HG03575 (cell line): ENCODE results near the gene WSB1.
"Not testable (repeated sequence)": the region's sequence is repeated elsewhere in the genome, so short reads cannot be mapped to it uniquely, and the experiment has no call there.

Experiments used
- ATAC-seq: cut with Tn5 transposase; IDR thresholded peaks from one replicate; pipeline ENCODE4 v1.9.1; 2021; ENCODE audit not compliant: unreplicated experiment, insufficient number of reproducible peaks, low FRiP score; ENCODE audit errors: extremely low read depth

The WSB1 gene

DNA sequence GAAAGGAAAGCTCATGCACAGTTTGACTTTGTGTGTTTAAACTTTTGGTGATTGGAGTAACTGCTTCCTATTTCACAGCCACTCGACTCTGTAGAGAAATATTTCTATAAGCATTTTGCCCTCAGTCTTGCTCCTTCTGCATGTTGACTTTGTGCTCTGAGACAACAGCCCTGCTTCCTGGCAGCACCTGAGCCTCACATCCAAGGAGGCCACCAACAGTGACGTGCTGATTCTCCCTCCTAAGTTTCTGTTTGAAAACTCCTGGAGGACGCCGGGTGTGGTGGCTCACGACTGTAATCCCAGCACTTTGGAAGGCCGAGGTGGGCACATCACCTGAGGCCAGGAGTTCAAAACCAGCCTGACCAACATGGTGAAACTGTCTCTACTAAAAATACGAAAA lies 23.9 kb upstream of the WSB1 start:
- no peak for ATAC-seq

- ATAC-seq = no peak
These were observed 17.2 kb upstream of the WSB1 start for GRCh38 chr17:27276653-27277156.

- not testable (repeated sequence) for ATAC-seq
These were observed 14.8 kb upstream of the WSB1 start for GRCh38 chr17:27279132-27279531.

DNA sequence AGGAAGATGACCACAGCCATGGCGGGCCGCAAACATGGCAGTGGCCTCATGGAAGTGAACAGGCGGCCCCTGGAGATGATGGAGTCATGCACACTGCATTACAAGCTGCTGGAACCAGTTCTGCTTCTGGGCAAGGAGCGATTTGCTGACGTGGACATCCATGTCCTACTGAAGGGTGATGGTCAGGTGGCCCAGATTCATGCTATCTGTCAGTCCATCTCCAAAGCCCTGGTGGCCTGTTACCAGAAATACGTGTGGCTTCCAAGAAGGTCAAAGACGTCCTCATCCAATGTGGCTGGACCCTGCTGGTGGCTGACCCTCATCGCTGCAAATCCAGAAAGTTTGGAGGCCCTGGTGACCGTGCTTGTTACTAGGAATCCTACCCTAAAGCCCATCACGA lies 13.4 kb upstream of the WSB1 start:
- ATAC-seq = no peak

GRCh38 chr17:27281438-27281837 lies 12.5 kb upstream of the WSB1 start:
- no peak for ATAC-seq

DNA sequence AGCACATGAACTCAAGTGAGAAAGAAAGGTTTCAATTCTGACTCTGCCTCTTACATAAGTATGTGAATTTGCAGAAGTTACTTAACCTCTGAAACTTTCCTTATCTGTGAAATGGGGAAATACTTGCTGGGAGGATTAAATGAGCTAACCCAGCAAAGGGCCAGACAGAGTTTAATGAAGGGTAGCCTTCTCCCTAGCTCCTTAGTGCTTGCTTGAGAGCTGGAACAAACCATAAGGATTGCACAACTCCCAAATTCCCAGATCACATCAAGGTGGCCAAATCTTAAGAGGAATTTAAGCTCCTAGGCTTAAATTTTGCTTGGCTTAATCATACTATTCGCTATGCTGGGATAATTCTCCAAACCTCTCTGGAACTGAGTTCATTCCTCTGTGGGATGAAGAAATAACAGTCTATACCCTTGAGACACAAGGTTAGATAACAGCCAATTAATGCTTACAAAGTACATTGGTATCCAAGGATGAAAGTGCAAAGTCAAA lies 11.8 kb upstream of the WSB1 start:
- no peak for ATAC-seq

GRCh38 chr17:27283060-27283459 lies 10.9 kb upstream of the WSB1 start:
- no peak for ATAC-seq

DNA sequence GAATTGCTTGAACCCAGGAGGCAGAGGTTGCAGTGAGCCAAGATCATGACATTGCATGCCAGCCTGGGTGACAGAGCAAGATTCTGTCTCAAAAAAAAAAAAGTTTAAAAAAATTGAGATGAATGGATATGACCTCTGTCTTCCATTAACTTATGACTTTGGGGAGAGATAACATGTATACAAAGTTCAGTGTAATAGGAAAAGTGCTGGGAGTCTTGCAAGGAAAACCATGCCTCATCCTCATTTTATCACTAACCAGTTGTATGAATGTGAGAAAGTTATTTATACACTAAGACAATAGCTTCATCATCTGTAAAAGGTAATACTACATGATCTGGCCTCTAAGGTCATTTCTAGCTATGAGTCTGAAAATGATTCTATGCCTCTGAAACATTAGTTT lies 10.2 kb upstream of the WSB1 start:
- ATAC-seq = no peak

DNA sequence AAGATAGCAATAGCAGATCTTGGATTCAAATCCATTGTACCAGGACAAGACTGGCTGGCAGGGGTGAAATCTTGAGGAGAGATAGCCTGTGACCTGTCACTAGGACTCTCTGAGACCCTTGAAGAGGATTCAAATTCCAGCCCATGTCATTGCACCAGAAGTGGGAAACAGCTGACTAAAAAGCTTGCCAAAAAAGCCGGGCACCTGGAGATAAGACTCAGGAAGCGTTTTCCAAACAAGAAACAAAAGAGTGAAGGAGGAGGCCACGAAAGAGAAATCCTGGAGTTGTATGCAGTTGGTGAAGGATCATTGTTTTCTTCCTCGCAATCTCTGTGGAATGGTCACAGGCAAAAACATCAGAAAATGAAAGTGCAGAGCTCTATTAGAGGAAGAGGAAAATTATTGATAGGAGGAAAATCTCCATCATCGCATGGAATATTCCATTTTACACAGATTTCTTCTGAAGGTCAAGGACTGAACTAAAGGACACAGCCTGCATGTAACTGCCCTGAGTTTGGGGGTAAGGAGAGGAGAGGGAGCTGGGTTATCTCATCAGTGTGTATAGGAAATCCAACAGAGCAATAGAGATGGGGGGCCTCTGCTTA lies 9.0 kb upstream of the WSB1 start:
- no peak for ATAC-seq

- ATAC-seq = no peak
These were observed 8.4 kb upstream of the WSB1 start for GRCh38 chr17:27285516-27285915.

DNA sequence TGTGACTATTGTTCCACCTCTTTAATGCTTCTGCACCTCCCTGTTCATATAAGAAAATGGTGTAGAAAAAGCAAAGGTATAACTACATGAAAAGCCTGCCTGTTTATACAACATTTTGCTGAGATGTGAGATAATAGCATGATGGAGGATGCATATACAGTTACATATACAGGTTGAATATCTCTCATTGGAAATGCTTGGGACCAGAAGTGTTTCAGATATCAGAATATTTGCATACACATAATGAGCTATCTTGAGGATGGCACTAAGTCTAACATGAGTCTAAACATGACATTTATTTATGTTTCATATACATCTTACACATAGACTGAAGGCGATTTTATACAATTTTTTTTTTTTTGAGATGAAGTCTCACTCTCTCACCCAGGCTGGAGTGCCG lies 5.7 kb upstream of the WSB1 start:
- no peak for ATAC-seq

DNA sequence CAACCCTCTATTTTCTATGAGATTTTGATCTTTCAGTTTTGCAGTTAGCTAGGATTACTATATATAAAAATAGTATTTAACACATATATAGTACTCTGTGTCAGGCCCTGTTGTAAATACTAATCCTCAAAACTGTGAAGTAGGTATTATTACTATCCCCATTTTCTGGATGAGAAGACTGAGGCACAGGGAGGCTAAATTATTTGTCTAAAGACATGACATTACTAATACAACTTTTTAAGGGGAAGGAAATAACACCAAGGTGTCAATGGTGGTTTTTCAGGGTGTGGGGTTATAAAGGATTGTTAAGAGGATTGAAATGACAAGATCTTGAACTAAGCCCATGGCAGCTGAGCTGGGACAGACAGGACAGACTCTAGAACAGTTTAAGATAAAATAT lies 4.1 kb upstream of the WSB1 start:
- ATAC-seq = no peak

DNA sequence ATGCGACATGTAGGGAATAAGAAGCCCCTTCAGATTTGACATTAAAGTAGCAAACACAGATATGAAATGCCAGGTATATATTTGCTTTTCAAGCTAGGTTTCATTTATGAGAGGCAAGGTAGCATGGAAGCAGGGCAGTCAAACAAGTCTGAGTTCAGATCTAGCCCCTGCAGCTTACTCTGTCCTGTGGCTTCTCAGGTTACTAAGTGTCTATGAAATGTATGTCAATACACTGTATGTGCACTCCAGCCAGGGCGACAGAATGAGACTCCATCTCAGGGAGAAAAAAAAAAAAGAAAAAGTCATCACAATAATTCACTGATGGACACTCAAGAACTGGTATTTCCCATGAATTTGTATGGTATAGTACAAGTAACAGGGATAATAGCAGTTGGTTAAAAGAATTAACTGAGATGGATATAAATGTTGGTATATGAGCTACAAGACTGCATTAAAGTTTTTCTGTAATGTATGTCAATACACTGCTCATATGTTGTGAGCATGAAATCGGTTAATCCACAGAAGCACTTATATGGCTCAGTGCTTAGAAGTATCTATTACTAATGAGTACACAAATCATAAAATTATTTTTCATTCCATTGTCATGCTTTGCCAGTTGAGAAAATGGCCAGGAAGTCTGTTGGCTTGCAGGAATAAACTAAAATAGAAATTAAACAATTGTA lies 2.9 kb upstream of the WSB1 start:
- ATAC-seq = no peak

DNA sequence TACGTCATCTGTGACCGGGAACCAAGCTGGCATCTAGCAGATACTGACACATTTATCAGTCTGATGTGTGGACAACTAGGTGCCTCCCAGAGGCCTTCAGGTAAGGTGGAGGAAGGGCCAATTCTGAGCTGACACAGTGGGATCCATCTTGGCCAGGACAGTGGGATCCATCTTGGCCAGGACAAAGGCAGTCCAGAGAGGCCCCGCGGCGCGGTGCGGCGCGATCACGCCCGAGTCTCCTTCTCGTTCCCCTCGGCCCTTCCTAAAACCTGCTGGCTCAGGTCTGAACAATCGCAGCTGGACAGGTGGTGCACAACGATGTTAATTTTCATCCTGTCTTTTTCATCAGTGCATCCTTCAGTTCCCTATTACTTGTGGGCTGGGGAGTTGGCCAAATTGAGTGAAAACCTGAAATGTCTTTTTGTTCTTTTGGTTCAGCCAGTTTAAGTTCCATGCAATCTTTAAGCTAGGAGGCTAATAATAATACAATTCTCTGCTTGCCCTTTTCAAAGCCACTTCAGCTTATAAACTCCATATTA lies 486 bp upstream of the WSB1 start:
- ATAC-seq = no peak

GRCh38 chr17:27294689-27295630 lies 1.0 kb downstream of the WSB1 start:
- no peak for ATAC-seq

GRCh38 chr17:27295945-27296344 lies 2.0 kb downstream of the WSB1 start:
- ATAC-seq = no peak

DNA sequence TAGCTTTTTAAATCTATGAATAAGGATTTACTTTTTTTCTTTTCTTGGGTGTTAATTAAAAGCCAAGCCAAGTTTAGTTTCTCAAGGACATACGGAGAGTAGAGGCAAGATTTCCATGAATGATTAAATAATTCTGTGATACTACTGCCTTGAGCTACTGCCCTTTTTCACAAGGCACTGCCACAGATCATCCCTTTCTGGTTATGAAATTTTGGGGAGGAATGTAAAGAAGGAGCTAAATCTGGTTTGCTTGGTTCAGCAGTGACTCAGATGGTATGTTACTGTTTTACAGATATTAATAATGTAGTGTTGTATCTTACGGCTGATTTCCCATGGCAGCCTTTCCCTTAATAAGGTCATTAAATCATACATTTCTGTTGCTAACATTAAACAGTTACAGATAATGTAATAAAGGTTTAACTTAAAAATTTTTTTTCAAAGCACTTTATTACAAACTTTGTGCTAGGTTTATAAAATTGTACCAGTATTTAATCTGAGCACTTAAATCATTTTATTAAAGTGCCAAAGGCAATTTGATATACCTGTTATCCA lies 2.6 kb downstream of the WSB1 start:
- ATAC-seq = no peak

GRCh38 chr17:27299384-27300049 lies 5.6 kb downstream of the WSB1 start:
- ATAC-seq = no peak

DNA sequence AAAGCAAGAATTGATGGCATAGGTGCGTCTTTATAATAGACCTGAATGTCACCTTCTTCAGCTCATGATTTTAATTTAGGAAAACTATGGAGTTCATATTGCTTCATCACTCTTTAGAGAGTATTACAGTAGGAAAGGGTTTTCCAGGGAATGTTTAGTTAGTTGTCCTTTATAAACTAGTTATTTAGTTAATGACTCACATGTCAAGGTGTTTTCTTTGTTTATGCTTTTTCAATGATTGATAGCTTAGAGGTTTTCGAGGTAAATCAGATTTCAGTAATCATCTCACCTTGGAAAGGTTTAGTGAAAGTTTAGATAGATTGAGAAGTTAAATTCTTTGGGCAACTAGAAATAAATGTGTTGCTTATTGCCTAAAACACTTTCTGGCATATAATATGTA lies 9.8 kb downstream of the WSB1 start:
- no peak for ATAC-seq
